IPS-20b (cell line): ENCODE data around the gene FNDC3B.

Experiments
- H3K27ac ChIP-seq: one replicate; pipeline ENCODE4 v1.5.1; 2013; ENCODE audit warnings: low read length
- H3K27me3 ChIP-seq: 2 replicates; pipeline ENCODE4 v1.6.1; 2013; ENCODE audit warnings: mild to moderate bottlenecking, low read length, inconsistent platforms; ENCODE audit not compliant: insufficient read depth
- H3K36me3 ChIP-seq: 2 replicates; pipeline ENCODE4 v1.6.1; 2013; ENCODE audit warnings: low read depth, mild to moderate bottlenecking, inconsistent platforms, low read length, moderate library complexity; ENCODE audit not compliant: insufficient read depth
- H3K4me1 ChIP-seq: 2 replicates; pipeline ENCODE4 v1.6.1; 2013; ENCODE audit warnings: mild to moderate bottlenecking, control low read depth, inconsistent platforms, low read length, moderate library complexity; ENCODE audit not compliant: insufficient read depth
- H3K4me3 ChIP-seq: 2 replicates; pipeline ENCODE4 v1.5.1; 2013; ENCODE audit warnings: mild to moderate bottlenecking, low read length, inconsistent platforms
- H3K9ac ChIP-seq: 2 replicates; pipeline ENCODE4 v1.6.1; 2013; ENCODE audit warnings: low read depth, mild to moderate bottlenecking, inconsistent platforms, low read length, moderate library complexity
- H3K9me3 ChIP-seq: 2 replicates; pipeline ENCODE4 v1.6.1; 2013; ENCODE audit warnings: mild to moderate bottlenecking, low read depth, low read length, inconsistent platforms; ENCODE audit not compliant: insufficient read depth

FNDC3B gene

DNA sequence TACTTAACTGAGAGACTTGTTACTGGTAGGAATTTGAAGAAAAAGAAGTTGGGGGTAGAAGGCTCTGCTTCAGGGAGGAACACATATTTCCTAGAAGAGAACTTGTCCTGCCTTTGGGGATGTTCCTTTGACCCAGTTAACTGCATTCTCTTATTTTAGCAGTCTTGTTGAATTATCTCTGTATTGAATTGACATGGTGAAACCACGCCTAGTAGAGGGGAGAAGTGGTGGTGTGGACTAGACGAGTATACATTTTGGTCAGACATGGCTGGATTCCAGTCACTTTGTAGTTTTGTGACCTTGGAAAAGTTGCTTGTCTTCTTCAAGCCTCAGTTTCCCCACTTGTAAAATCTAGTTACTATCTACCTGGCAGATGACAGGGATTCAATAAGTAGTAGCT is 87.8 kb downstream of the FNDC3B start:
- Histone ChIP-seq H3K9ac (no peak overlapping the region), H3K36me3 (peaks cover 3% of the 10 kb centered on the region; the same call in 1 of the 2 replicates), H3K27ac (no peak overlapping the region), H3K9me3 (no peaks in the 10 kb centered on the region), H3K4me1 (peaks cover 25% of the 10 kb centered on the region; the same call in 1 of the 2 replicates), H3K4me3 (no peak overlapping the region), H3K27me3 (no peaks in the 10 kb centered on the region)

DNA sequence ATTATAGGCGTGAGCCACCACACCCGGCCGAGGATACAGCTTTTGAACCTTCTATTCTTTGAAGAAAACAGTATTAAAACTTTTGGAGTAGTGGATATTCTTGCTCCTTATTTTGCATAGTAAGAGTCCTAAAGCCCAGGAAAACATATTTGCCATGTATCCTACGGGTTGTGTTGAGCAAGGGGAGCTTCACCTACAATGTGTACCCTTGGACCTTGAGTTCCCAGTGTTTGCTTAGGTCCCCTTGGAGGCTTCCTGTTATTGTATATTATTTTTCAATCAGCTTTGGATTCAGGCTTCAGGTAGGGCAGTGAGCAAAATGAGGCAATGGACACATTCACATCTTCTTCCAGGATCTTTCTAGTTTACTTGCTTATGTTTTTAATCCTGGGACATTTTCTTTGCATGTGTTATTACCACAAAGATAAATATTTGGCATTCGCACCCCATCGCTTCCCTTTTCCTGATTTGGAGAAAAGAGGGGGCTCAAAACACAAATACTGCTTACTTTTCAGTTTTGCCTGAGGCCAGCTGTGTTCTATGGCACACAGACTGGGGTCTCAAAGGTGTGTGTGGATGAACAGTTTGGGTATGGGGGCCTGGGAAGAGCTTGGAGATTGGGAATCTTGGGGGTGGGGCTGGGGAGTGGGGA is 88.7 kb downstream of the FNDC3B start:
- Histone ChIP-seq H3K9me3 (no peaks in the 10 kb centered on the region), H3K4me3 (no peak overlapping the region), H3K36me3 (peaks cover 3% of the 10 kb centered on the region; the same call in 1 of the 2 replicates), H3K4me1 (peaks cover 25% of the 10 kb centered on the region; the same call in 1 of the 2 replicates), H3K9ac (no peak overlapping the region), H3K27ac (no peak overlapping the region), H3K27me3 (no peaks in the 10 kb centered on the region)

GRCh38 chr3:172128858-172129257 is 89.5 kb downstream of the FNDC3B start:
- Histone ChIP-seq H3K9ac (no peak overlapping the region), H3K27ac (no peak overlapping the region), H3K36me3 (peaks cover 7% of the 10 kb centered on the region; the same call in 1 of the 2 replicates), H3K4me1 (peaks cover 30% of the 10 kb centered on the region), H3K4me3 (no peak overlapping the region), H3K9me3 (no peaks in the 10 kb centered on the region), H3K27me3 (no peaks in the 10 kb centered on the region)

DNA sequence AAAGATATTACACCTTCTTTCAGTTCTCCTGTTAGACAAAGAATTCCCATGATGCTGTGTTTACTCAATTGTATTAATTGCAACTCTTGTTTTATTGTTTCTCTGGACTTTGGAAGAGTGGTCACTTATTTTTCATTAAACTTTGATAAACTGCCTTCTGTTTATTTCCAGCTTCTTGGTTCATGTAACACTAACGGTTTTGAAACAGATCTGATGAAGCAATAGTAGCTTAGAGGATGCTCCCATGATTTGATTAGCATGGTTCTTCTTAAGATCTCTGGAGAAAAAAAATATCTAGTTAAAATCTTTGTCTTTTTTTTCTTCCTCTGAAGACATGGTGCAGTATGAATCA is 90.1 kb downstream of the FNDC3B start:
- H3K9me3 ChIP-seq: no peaks in the 10 kb centered on the region
- no peaks in the 10 kb centered on the region for H3K27me3 ChIP-seq
- peaks cover 31% of the 10 kb centered on the region for H3K4me1 ChIP-seq
- H3K4me3 ChIP-seq: no peak overlapping the region
- peaks cover 8% of the 10 kb centered on the region; the same call in 1 of the 2 replicates for H3K36me3 ChIP-seq
- H3K9ac ChIP-seq: no peak overlapping the region
- no peak overlapping the region for H3K27ac ChIP-seq

GRCh38 chr3:172129850-172130716 is 90.7 kb downstream of the FNDC3B start:
- Histone ChIP-seq H3K4me1 (peaks cover 33% of the 10 kb centered on the region), H3K9ac (no peak overlapping the region), H3K36me3 (peaks cover 10% of the 10 kb centered on the region; the same call in 1 of the 2 replicates), H3K9me3 (no peaks in the 10 kb centered on the region), H3K27ac (no peak overlapping the region), H3K4me3 (no peak overlapping the region), H3K27me3 (no peaks in the 10 kb centered on the region)

DNA sequence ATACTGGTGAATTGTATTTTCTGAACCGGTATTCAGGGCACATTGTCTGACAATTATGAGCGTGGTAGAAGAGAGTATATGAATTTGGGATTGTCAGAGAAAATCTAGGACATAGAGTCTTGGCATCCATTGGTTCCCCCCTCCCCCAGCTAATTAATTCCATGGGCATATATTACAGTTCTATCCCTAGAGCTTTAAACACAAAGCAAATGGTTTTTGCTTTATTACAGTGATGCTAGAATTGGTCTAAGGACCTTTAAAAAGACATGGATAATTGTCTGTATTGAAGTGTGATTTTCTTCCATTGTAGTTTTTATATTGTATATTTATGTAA is 91.3 kb downstream of the FNDC3B start:
- no peak overlapping the region for H3K9ac ChIP-seq
- H3K4me1 ChIP-seq: peaks cover 34% of the 10 kb centered on the region
- H3K27me3 ChIP-seq: no peaks in the 10 kb centered on the region
- H3K27ac ChIP-seq: no peak overlapping the region
- H3K36me3 ChIP-seq: peaks cover 11% of the 10 kb centered on the region; the same call in 1 of the 2 replicates
- H3K4me3 ChIP-seq: no peak overlapping the region
- no peaks in the 10 kb centered on the region for H3K9me3 ChIP-seq

- Histone ChIP-seq H3K27me3 (no peaks in the 10 kb centered on the region), H3K36me3 (peaks cover 11% of the 10 kb centered on the region; the same call in 1 of the 2 replicates), H3K9ac (no peak overlapping the region), H3K9me3 (no peaks in the 10 kb centered on the region), H3K4me3 (no peak overlapping the region), H3K4me1 (peaks cover 32% of the 10 kb centered on the region), H3K27ac (no peak overlapping the region)
Measured at GRCh38 chr3:172131746-172132145, 92.4 kb downstream of the FNDC3B start.

DNA sequence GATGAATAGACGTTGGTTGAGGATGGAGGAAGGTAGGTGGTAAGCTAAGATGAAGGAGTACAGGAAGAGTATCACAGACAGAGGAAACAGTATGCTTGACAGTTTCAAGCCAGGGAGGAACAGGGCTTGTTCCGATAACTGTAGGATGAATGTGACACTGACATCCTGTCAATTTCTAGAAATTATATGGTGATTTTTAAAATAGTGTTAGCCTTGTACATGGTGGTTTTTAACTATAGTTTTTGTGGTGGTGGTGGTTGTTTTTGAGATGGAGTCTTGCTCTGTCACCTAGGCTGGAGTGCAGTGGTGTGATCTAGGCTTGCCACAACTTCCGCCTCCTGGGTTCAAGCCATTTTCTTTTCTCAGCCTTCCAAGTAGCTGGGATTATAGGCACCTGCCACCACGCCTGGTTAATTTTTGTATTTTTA is 92.8 kb downstream of the FNDC3B start:
- no peak overlapping the region for H3K27ac ChIP-seq
- H3K9ac ChIP-seq: no peak overlapping the region
- H3K4me3 ChIP-seq: no peak overlapping the region
- H3K36me3 ChIP-seq: peaks cover 11% of the 10 kb centered on the region; the same call in 1 of the 2 replicates
- H3K9me3 ChIP-seq: no peaks in the 10 kb centered on the region
- no peaks in the 10 kb centered on the region for H3K27me3 ChIP-seq
- H3K4me1 ChIP-seq: peaks cover 32% of the 10 kb centered on the region

GRCh38 chr3:172132721-172133311 is 93.4 kb downstream of the FNDC3B start:
- Histone ChIP-seq H3K4me1 (peaks cover 37% of the 10 kb centered on the region), H3K27ac (no peak overlapping the region)

DNA sequence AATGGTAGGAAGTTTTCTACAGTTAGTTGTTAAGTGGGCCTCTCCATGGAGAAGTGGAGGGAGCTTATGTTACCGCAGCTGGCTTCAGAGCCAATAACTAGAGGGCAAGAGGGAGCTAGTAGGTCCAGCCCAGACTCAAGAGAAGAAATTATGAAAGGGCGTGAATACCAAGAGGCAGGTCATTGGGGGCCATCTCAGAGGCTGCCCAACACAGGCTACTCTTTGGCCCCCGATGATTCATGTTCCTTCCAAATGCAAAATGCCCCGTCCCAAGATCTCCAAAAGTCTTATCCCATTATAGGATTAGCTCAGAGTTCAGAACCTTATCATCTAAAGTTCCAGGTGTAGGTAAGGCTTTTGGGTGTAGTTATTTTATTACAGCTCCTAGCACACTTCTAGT is 94.5 kb downstream of the FNDC3B start:
- Histone ChIP-seq H3K36me3 (peaks cover 11% of the 10 kb centered on the region; the same call in 1 of the 2 replicates), H3K27ac (no peak overlapping the region), H3K27me3 (no peaks in the 10 kb centered on the region), H3K4me3 (no peak overlapping the region), H3K4me1 (peaks cover 47% of the 10 kb centered on the region), H3K9me3 (no peaks in the 10 kb centered on the region), H3K9ac (no peak overlapping the region)

More at GRCh38 chr3:172132721-172133311, 93.4 kb downstream of the FNDC3B start:
- peaks cover 11% of the 10 kb centered on the region; the same call in 1 of the 2 replicates for H3K36me3 ChIP-seq
- H3K27me3 ChIP-seq: no peaks in the 10 kb centered on the region
- no peaks in the 10 kb centered on the region for H3K9me3 ChIP-seq
- H3K9ac ChIP-seq: no peak overlapping the region
- H3K4me3 ChIP-seq: no peak overlapping the region

DNA sequence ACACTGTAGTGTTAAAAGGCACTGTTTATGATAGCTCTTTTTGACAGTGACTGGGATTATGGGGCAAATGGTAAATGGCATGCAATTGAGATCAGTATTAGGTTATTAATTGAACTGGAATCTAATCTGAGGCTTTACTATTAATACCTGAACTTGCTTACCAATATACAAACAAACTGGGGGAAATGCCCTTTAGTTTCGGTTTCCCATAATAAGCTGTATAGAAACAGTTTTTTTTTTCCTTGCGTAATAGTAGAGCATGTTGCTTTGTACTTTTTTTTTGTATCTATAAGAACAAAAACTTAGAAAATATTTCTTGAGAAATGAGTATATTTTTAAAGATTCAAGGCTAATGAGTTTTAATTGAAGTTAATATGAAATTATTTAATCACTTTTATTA is 95.0 kb downstream of the FNDC3B start:
- Histone ChIP-seq H3K4me3 (no peak overlapping the region), H3K4me1 (peaks cover 52% of the 10 kb centered on the region), H3K36me3 (peaks cover 11% of the 10 kb centered on the region; the same call in 1 of the 2 replicates), H3K9ac (no peak overlapping the region), H3K9me3 (no peaks in the 10 kb centered on the region), H3K27ac (no peak overlapping the region), H3K27me3 (no peaks in the 10 kb centered on the region)
